Large intestine (tissue), 3 donors: ENCODE data around the gene GPANK1. TPM values are rescaled to one million over a fixed set of nuclear protein-coding genes. Genes with fewer than 3 reads are reported as not detected.

Experiments
- DNase-seq, 2 donors: peaks; one replicate each; pipeline versions ENCODE4 v3.0.0 to v3.0.0-alpha.2; 2013
- H3K27ac ChIP-seq: one replicate; pipeline ENCODE4 v1.5.1; 2013; ENCODE audit warnings: low read length
- H3K27me3 ChIP-seq: 2 replicates; pipeline ENCODE4 v1.6.1; 2013; ENCODE audit warnings: low read length; ENCODE audit not compliant: control insufficient read depth, insufficient read depth
- H3K36me3 ChIP-seq: 2 replicates; pipeline ENCODE4 v1.6.1; 2013; ENCODE audit warnings: low read length; ENCODE audit not compliant: control insufficient read depth, insufficient read depth
- H3K4me1 ChIP-seq: one replicate; pipeline ENCODE4 v1.6.1; 2013; ENCODE audit warnings: low read length; ENCODE audit not compliant: control insufficient read depth, insufficient read depth
- H3K4me3 ChIP-seq: one replicate; pipeline ENCODE4 v1.5.1; 2013; ENCODE audit warnings: low read length
- H3K9me3 ChIP-seq: one replicate; pipeline ENCODE4 v1.6.1; 2013; ENCODE audit warnings: mild to moderate bottlenecking, low read depth, low read length, moderate library complexity; ENCODE audit not compliant: control insufficient read depth
- WGBS: methylation state at CpG from one replicate; pipeline ENCODE4 v1.1.5; 2013; ENCODE audit warnings: low lambda C conversion rate; ENCODE audit not compliant: insufficient coverage; 5-methylcytosine and 5-hydroxymethylcytosine counted together
- polyA plus RNA-seq: library from polyadenylated mRNA; unstranded; fragments of 120-200 nt; gene quantifications from one replicate; pipeline ENCODE4 v1.2.1, GENCODE V29; 2013

GPANK1 gene
- polyA plus RNA-seq, 1 donor = 21.4 TPM

GRCh38 chr6:31691564-31692108 lies 26.8 kb upstream of the GPANK1 start:
- no CpG with 5 or more reads among the region's 12 CpGs for WGBS
- Histone ChIP-seq H3K4me1 (peaks cover 13% of the 10 kb centered on the region), H3K4me3 (no peak overlapping the region), H3K27me3 (no peaks in the 10 kb centered on the region), H3K9me3 (peaks cover 2% of the 10 kb centered on the region), H3K27ac (no peak overlapping the region), H3K36me3 (peaks cover 91% of the 10 kb centered on the region)
- no peak for DNase-seq

- 80% methylated on average over 1 of the region's 6 CpGs for WGBS
- Histone ChIP-seq H3K4me3 (no peak overlapping the region), H3K36me3 (peaks cover 92% of the 10 kb centered on the region), H3K4me1 (peaks cover 13% of the 10 kb centered on the region), H3K9me3 (peaks cover 2% of the 10 kb centered on the region), H3K27me3 (no peaks in the 10 kb centered on the region), H3K27ac (peak overlapping the region; percentile 44)
- DNase-seq = no peak
Observed at GRCh38 chr6:31691078-31691463, 26.3 kb upstream of the GPANK1 start.

- peak; percentile 81 to 87 for DNase-seq
- Histone ChIP-seq H3K4me1 (peaks cover 13% of the 10 kb centered on the region), H3K27me3 (no peaks in the 10 kb centered on the region), H3K27ac (peak overlapping the region; percentile 44), H3K4me3 (no peak overlapping the region), H3K9me3 (peaks cover 2% of the 10 kb centered on the region), H3K36me3 (peaks cover 91% of the 10 kb centered on the region)
- WGBS = no CpG with 5 or more reads among the region's 10 CpGs
Observed at GRCh38 chr6:31690231-31691077, 25.7 kb upstream of the GPANK1 start.

- H3K36me3 ChIP-seq = peaks cover 82% of the 10 kb centered on the region
- H3K27ac ChIP-seq = no peak overlapping the region
- H3K4me3 ChIP-seq = no peak overlapping the region
- 60% methylated on average over 1 of the region's 11 CpGs for WGBS
- H3K9me3 ChIP-seq = peaks cover 2% of the 10 kb centered on the region
- H3K27me3 ChIP-seq = no peaks in the 10 kb centered on the region
- DNase-seq = no peak
- H3K4me1 ChIP-seq = peaks cover 13% of the 10 kb centered on the region
Observed at GRCh38 chr6:31689249-31690110, 24.7 kb upstream of the GPANK1 start.

GRCh38 chr6:31687860-31688693 lies 23.3 kb upstream of the GPANK1 start:
- Histone ChIP-seq H3K27me3 (no peaks in the 10 kb centered on the region), H3K27ac (no peak overlapping the region), H3K9me3 (peaks cover 2% of the 10 kb centered on the region), H3K4me3 (no peak overlapping the region), H3K4me1 (peaks cover 18% of the 10 kb centered on the region), H3K36me3 (peaks cover 68% of the 10 kb centered on the region)
- whole genome bisulfite sequencing = no CpG with 5 or more reads among the region's 14 CpGs
- DNase-seq = no peak

- Histone ChIP-seq H3K9me3 (no peaks in the 10 kb centered on the region), H3K4me3 (no peak overlapping the region), H3K4me1 (peaks cover 18% of the 10 kb centered on the region), H3K27me3 (no peaks in the 10 kb centered on the region), H3K36me3 (peaks cover 60% of the 10 kb centered on the region), H3K27ac (no peak overlapping the region)
- no peak for DNase-seq
- WGBS = no CpG with 5 or more reads among the region's 8 CpGs
Observed at GRCh38 chr6:31687321-31687720, 22.5 kb upstream of the GPANK1 start.

GRCh38 chr6:31686483-31686882 lies 21.7 kb upstream of the GPANK1 start:
- no peaks in the 10 kb centered on the region for H3K27me3 ChIP-seq
- no peak for DNase-seq
- no peak overlapping the region for H3K27ac ChIP-seq
- no peak overlapping the region for H3K4me3 ChIP-seq
- no CpG with 5 or more reads among the region's 5 CpGs for WGBS
- H3K36me3 ChIP-seq = peaks cover 54% of the 10 kb centered on the region
- H3K4me1 ChIP-seq = peaks cover 18% of the 10 kb centered on the region
- H3K9me3 ChIP-seq = no peaks in the 10 kb centered on the region

- peak in 1 of 2 donors; percentile 47 for DNase-seq
- Histone ChIP-seq H3K9me3 (no peaks in the 10 kb centered on the region), H3K4me3 (peak overlapping the region; percentile 51), H3K4me1 (peaks cover 15% of the 10 kb centered on the region), H3K27ac (peak overlapping the region; percentile 78), H3K36me3 (peaks cover 27% of the 10 kb centered on the region), H3K27me3 (no peaks in the 10 kb centered on the region)
- WGBS = no CpG with 5 or more reads among the region's 13 CpGs
Observed at GRCh38 chr6:31683591-31683990, 18.8 kb upstream of the GPANK1 start.

- peak in 1 of 2 donors; percentile 63 for DNase-seq
- Histone ChIP-seq H3K36me3 (peaks cover 3% of the 10 kb centered on the region), H3K27ac (peak overlapping the region; percentile 71), H3K4me1 (peaks cover 15% of the 10 kb centered on the region), H3K9me3 (no peaks in the 10 kb centered on the region), H3K4me3 (peak overlapping the region; percentile 53), H3K27me3 (no peaks in the 10 kb centered on the region)
- no CpG with 5 or more reads among the region's 40 CpGs for WGBS
Observed at GRCh38 chr6:31681135-31681671, 16.4 kb upstream of the GPANK1 start.
